ENCODE measurements around the gene BACH2. TPM values are rescaled to one million over a fixed set of nuclear protein-coding genes. Genes with fewer than 3 reads are reported as not detected.
A peak's percentile ranks its signal among the peaks of the same experiment; 100 is the strongest.

Gene BACH2
- total and polyA plus RNA-seq, 2 of the 4 experiments (the other 2 are of a cell fraction): 1.3 to 1.4 TPM

- no peak overlapping the region for H3K14ac ChIP-seq (replicated peaks; ENCODE audit: low read depth, low read length)
- no peaks in the 10 kb centered on the region for H4K20me1 ChIP-seq (ENCODE audit: insufficient read depth, low read length)
- H4K91ac ChIP-seq (ENCODE audit: insufficient read depth, low read depth, low read length): no peak overlapping the region
- dilution Hi-C loops (cut with HindIII; ENCODE audit: low sequenced_read_pairs, unreplicated experiment): no loop called here
- H3K4me1 ChIP-seq (ENCODE audit: control insufficient read depth, insufficient read depth, low read length): peaks cover 3% of the 10 kb centered on the region; the same call in 1 of the 2 replicates
- H3K9me1 ChIP-seq (ENCODE audit: insufficient read depth, low read length): no peaks in the 10 kb centered on the region
- no peak overlapping the region for H2AK9ac ChIP-seq (replicated peaks; ENCODE audit: low read depth, low read length, poor library complexity)
- H3K4ac ChIP-seq (ENCODE audit: low read depth, low read length): no peak overlapping the region
- no peak overlapping the region for H3K56ac ChIP-seq (ENCODE audit: extremely low read depth, insufficient read depth, low read length)
- no peak overlapping the region for H3K18ac ChIP-seq (ENCODE audit: low read depth, low read length)
- H3K4me3 ChIP-seq (ENCODE audit: insufficient read depth, low read depth, low read length): no peak overlapping the region
- ChIA-PET POLR2A (ENCODE audit: unreplicated experiment) (no interaction called here), CTCF (interaction anchor here (0.6 to 1.4 kb wide), 2 partner anchors 10 to 44 kb away, joined by 3 read pairs; no protein-coding TSS in a partner anchor)
- DNase-seq (no peak), ATAC-seq (ENCODE audit: low read depth) (no peak)
- in situ Hi-C loops (cut with MboI; ENCODE audit: low sequenced_read_pairs): no loop called here
- H3K4me2 ChIP-seq (ENCODE audit: low read depth, low read length): no peak overlapping the region
- H3K27ac ChIP-seq (ENCODE audit: insufficient read depth, low read length): no peak overlapping the region
- H2BK20ac ChIP-seq (ENCODE audit: low read depth, low read length): no peak overlapping the region
- no peak overlapping the region for H4K5ac ChIP-seq (ENCODE audit: low read depth, low read length)
- H3K36me3 ChIP-seq (ENCODE audit: control insufficient read depth, insufficient read depth, low read length): no peaks in the 10 kb centered on the region; the same call in 1 of the 2 replicates
- H2BK120ac ChIP-seq (ENCODE audit: low read depth, low read length): no peak overlapping the region
- intact Hi-C loops (cut with micrococcal nuclease): no loop called here
- no peak overlapping the region for H3K9ac ChIP-seq (ENCODE audit: low read depth, low read length)
- no peaks in the 10 kb centered on the region for H3K27me3 ChIP-seq (ENCODE audit: control insufficient read depth, insufficient read depth, low read length)
- no TSS peak for BruUV-seq (replicated peaks)
- no peak overlapping the region for H2AFZ ChIP-seq (replicated peaks; ENCODE audit: low read length, poor library complexity)
- H3K23ac ChIP-seq (ENCODE audit: low read depth, low read length): no peak overlapping the region
- no peaks in the 10 kb centered on the region for H3K79me1 ChIP-seq (ENCODE audit: low read depth in 1 of 2, low read length in 2 of 2)
- WGBS, 2 experiments (ENCODE audit: extremely low coverage in 2 of 2, insufficient read length in 1 of 2): 29% methylated on average over 1 of the region's 7 CpGs; no CpG with 5 or more reads in 1 of the 2 experiments
- H2BK15ac ChIP-seq (ENCODE audit: low read depth, low read length): no peak overlapping the region
- no peak overlapping the region for H2BK5ac ChIP-seq (ENCODE audit: low read depth, low read length, poor library complexity, severe bottlenecking)
- no peak overlapping the region for H4K8ac ChIP-seq (ENCODE audit: low read depth in 2 of 2, low read length in 2 of 2)
- H2AK5ac ChIP-seq (ENCODE audit: low read depth, low read length): no peak overlapping the region
- H3K9me3 ChIP-seq (ENCODE audit: control insufficient read depth, insufficient read depth, low read length): no peaks in the 10 kb centered on the region
- TF ChIP-seq SMC3 (IDR thresholded peaks at IDR 0.05; ENCODE audit: low read depth, low read length) (no peak), MAFK (IDR thresholded peaks at IDR 0.05; ENCODE audit: low read depth, low read length) (peak; percentile 41; the same call in 1 of the 2 replicates)
Measured at GRCh38 chr6:90204327-90205056, 92.2 kb downstream of the BACH2 start.
